HUDEP-2 (cell line): ENCODE measurements around the gene DDX10.
A peak's percentile ranks its signal among the peaks of the same experiment; 100 is the strongest.
"Not testable (repeated sequence)": the region's sequence is repeated elsewhere in the genome, so short reads cannot be mapped to it uniquely, and the experiment has no call there.

ENCODE experiments used
- DNase-seq, 76 experiments: peaks; one replicate each; lab custom pipeline; 2025; ENCODE audit not compliant: unreplicated experiment in 76 of 76; lab: John Stamatoyannopoulos, UW

The DDX10 gene

GRCh38 chr11:108713076-108713790 lies 48.4 kb downstream of the DDX10 start:
- DNase-seq, result peak in 2 of 76 experiments; percentile 2 to 18

- no peak for DNase-seq
These were observed 50.4 kb downstream of the DDX10 start for GRCh38 chr11:108715239-108715638.

GRCh38 chr11:108718466-108718865 lies 53.6 kb downstream of the DDX10 start:
- no peak for DNase-seq

- DNase-seq, result no peak
These were observed 60.3 kb downstream of the DDX10 start for GRCh38 chr11:108724974-108725689.

GRCh38 chr11:108726077-108726800 lies 61.4 kb downstream of the DDX10 start:
- DNase-seq, result no peak

GRCh38 chr11:108727665-108728064 lies 62.8 kb downstream of the DDX10 start:
- DNase-seq, result no peak

GRCh38 chr11:108729227-108729871 lies 64.5 kb downstream of the DDX10 start:
- no peak for DNase-seq

- DNase-seq, result no peak
These were observed 67.5 kb downstream of the DDX10 start for GRCh38 chr11:108732395-108732794.

- DNase-seq, result no peak
These were observed 68.7 kb downstream of the DDX10 start for GRCh38 chr11:108733479-108734116.

GRCh38 chr11:108734283-108734682 lies 69.4 kb downstream of the DDX10 start:
- DNase-seq, result no peak

GRCh38 chr11:108734956-108735559 lies 70.2 kb downstream of the DDX10 start:
- peak in 4 of 76 experiments; percentile 3 to 35 (median 13) for DNase-seq

GRCh38 chr11:108740132-108740531 lies 75.3 kb downstream of the DDX10 start:
- not testable (repeated sequence) for DNase-seq

- DNase-seq, result no peak
These were observed 79.0 kb downstream of the DDX10 start for GRCh38 chr11:108743851-108744250.

- no peak for DNase-seq
These were observed 84.1 kb downstream of the DDX10 start for GRCh38 chr11:108748968-108749367.

GRCh38 chr11:108751444-108751843 lies 86.6 kb downstream of the DDX10 start:
- no peak for DNase-seq

- DNase-seq, result no peak
These were observed 87.5 kb downstream of the DDX10 start for GRCh38 chr11:108752297-108752751.

- DNase-seq, result no peak
These were observed 90.2 kb downstream of the DDX10 start for GRCh38 chr11:108754901-108755625.

- no peak for DNase-seq
These were observed 92.8 kb downstream of the DDX10 start for GRCh38 chr11:108757630-108758029.

GRCh38 chr11:108758458-108758857 lies 93.6 kb downstream of the DDX10 start:
- DNase-seq, result peak in 1 of 76 experiments; percentile 3
